HPDE6-E6E7 (cell line): ENCODE data around the gene TMEM72.
A peak's percentile ranks its signal among the peaks of the same experiment; 100 is the strongest.

Experiments
- DNase-seq: peaks from one replicate; pipeline ENCODE4 v3.0.0; 2011; ENCODE audit warnings: missing footprints; ENCODE audit errors: extremely low spot score

The TMEM72 gene

GRCh38 chr10:44968091-44968490, 57.0 kb downstream of the TMEM72 start:
- DNase-seq, result no peak

- no peak for DNase-seq
Observed at GRCh38 chr10:44968500-44969400, 57.6 kb downstream of the TMEM72 start.

GRCh38 chr10:44969854-44970253, 58.7 kb downstream of the TMEM72 start:
- DNase-seq, result no peak

GRCh38 chr10:44970812-44971395, 59.8 kb downstream of the TMEM72 start:
- no peak for DNase-seq

GRCh38 chr10:44971434-44971833, 60.3 kb downstream of the TMEM72 start:
- no peak for DNase-seq

- no peak for DNase-seq
Observed at GRCh38 chr10:44971935-44972757, 61.0 kb downstream of the TMEM72 start.

- DNase-seq, result no peak
Observed at GRCh38 chr10:44972874-44973306, 61.8 kb downstream of the TMEM72 start.

GRCh38 chr10:44973323-44974081, 62.4 kb downstream of the TMEM72 start:
- no peak for DNase-seq

GRCh38 chr10:44974082-44974627, 63.0 kb downstream of the TMEM72 start:
- no peak for DNase-seq

GRCh38 chr10:44974628-44975430, 63.7 kb downstream of the TMEM72 start:
- peak; percentile 58 for DNase-seq

GRCh38 chr10:44975431-44976331, 64.5 kb downstream of the TMEM72 start:
- peak; percentile 44 for DNase-seq

- no peak for DNase-seq
Observed at GRCh38 chr10:44976352-44977198, 65.4 kb downstream of the TMEM72 start.

GRCh38 chr10:44977287-44978212, 66.4 kb downstream of the TMEM72 start:
- no peak for DNase-seq

GRCh38 chr10:44978213-44978569, 67.1 kb downstream of the TMEM72 start:
- no peak for DNase-seq

GRCh38 chr10:44978570-44979280, 67.6 kb downstream of the TMEM72 start, which contains the start of gene DEPP1:
Gene DEPP1, minus strand, starts transcription at chr10:44978809. Its CDS starts 779 bp downstream, at chr10:44978030.
- DNase-seq, result peak; percentile 82
